Measurements from ENCODE around the gene IFNAR2. TPM values are rescaled to one million over a fixed set of nuclear protein-coding genes. Genes with fewer than 3 reads are reported as not detected.
"Not testable (repeated sequence)": the region's sequence is repeated elsewhere in the genome, so short reads cannot be mapped to it uniquely, and the experiment has no call there.

The IFNAR2 gene
- total and polyA plus RNA-seq, 7 donors: 3.3 to 10.0 (median 4.2) TPM

GRCh38 chr21:33238146-33238545 is 8.4 kb downstream of the IFNAR2 start:
- DNase-seq (no peak), ATAC-seq (no peak)
- H3K36me3 ChIP-seq (ENCODE audit: insufficient read depth in 1 of 2, low read depth in 1 of 2): peaks cover 0 to 2% of the 10 kb centered on the region in 2 donors
- WGBS, 3 donors: 77 to 88% (median 84%) methylated on average over 4 of the region's 4 CpGs
- no peak overlapping the region for H3K27ac ChIP-seq
- H3K4me3 ChIP-seq: no peak overlapping the region
- intact Hi-C loops (cut with DNase I): no loop called here
- H3K4me1 ChIP-seq: peaks cover 8% of the 10 kb centered on the region
- H3K9me3 ChIP-seq: no peaks in the 10 kb centered on the region
- TF ChIP-seq CTCF (IDR thresholded peaks at IDR 0.05): no peak
- no peaks in the 10 kb centered on the region for H3K27me3 ChIP-seq (ENCODE audit: insufficient read depth in 3 of 3, low read length in 2 of 3)

GRCh38 chr21:33238565-33239255 is 9.0 kb downstream of the IFNAR2 start:
- ATAC-seq (no peak), DNase-seq (no peak)
- H3K9me3 ChIP-seq: no peaks in the 10 kb centered on the region
- H3K27me3 ChIP-seq (ENCODE audit: insufficient read depth in 3 of 3, low read length in 2 of 3): no peaks in the 10 kb centered on the region
- peaks cover 0 to 7% of the 10 kb centered on the region in 2 donors for H3K36me3 ChIP-seq (ENCODE audit: insufficient read depth in 1 of 2, low read depth in 1 of 2)
- WGBS, 3 donors: 68 to 88% (median 84%) methylated on average over 7 of the region's 7 CpGs
- no peak overlapping the region for H3K4me3 ChIP-seq
- H3K27ac ChIP-seq: no peak overlapping the region
- intact Hi-C loops (cut with DNase I): no loop called here
- peaks cover 8% of the 10 kb centered on the region for H3K4me1 ChIP-seq
- TF ChIP-seq CTCF (IDR thresholded peaks at IDR 0.05): no peak

- H3K27me3 ChIP-seq (ENCODE audit: insufficient read depth in 3 of 3, low read length in 2 of 3); H3K4me1 ChIP-seq; H3K9me3 ChIP-seq; H3K36me3 ChIP-seq (ENCODE audit: insufficient read depth in 1 of 2, low read depth in 1 of 2); ATAC-seq; H3K27ac ChIP-seq; DNase-seq; intact Hi-C loops (cut with DNase I); H3K4me3 ChIP-seq: not testable (repeated sequence)
These were observed 9.9 kb downstream of the IFNAR2 start for GRCh38 chr21:33239559-33240127.

- Histone ChIP-seq H3K27me3 (ENCODE audit: insufficient read depth in 3 of 3, low read length in 2 of 3) (no peaks in the 10 kb centered on the region), H3K4me1 (peaks cover 4% of the 10 kb centered on the region), H3K27ac (no peak overlapping the region), H3K36me3 (ENCODE audit: insufficient read depth in 1 of 2, low read depth in 1 of 2) (peaks cover 0 to 14% of the 10 kb centered on the region in 2 donors), H3K4me3 (no peak overlapping the region), H3K9me3 (no peaks in the 10 kb centered on the region)
- DNase-seq (no peak), ATAC-seq (no peak)
- WGBS, 3 donors: 95 to 98% (median 96%) methylated on average over 2 of the region's 2 CpGs
- no peak for TF ChIP-seq CTCF (IDR thresholded peaks at IDR 0.05)
- intact Hi-C loops (cut with DNase I): no loop called here
These were observed 10.7 kb downstream of the IFNAR2 start for GRCh38 chr21:33240404-33240803.

GRCh38 chr21:33241846-33242245 is 12.1 kb downstream of the IFNAR2 start:
- Histone ChIP-seq H3K9me3 (no peaks in the 10 kb centered on the region), H3K4me3 (no peak overlapping the region), H3K27ac (no peak overlapping the region), H3K4me1 (no peaks in the 10 kb centered on the region), H3K36me3 (ENCODE audit: insufficient read depth in 1 of 2, low read depth in 1 of 2) (peaks cover 0 to 26% of the 10 kb centered on the region in 2 donors), H3K27me3 (ENCODE audit: insufficient read depth in 3 of 3, low read length in 2 of 3) (no peaks in the 10 kb centered on the region)
- ATAC-seq (no peak), DNase-seq (no peak)
- intact Hi-C loops (cut with DNase I): no loop called here
- no peak for TF ChIP-seq CTCF (IDR thresholded peaks at IDR 0.05)
- WGBS, 3 donors: 94 to 96% (median 95%) methylated on average over 2 of the region's 2 CpGs

- H3K27me3 ChIP-seq (ENCODE audit: insufficient read depth in 3 of 3, low read length in 2 of 3); intact Hi-C loops (cut with DNase I); H3K27ac ChIP-seq; ATAC-seq; H3K4me3 ChIP-seq; H3K9me3 ChIP-seq; DNase-seq; H3K4me1 ChIP-seq: not testable (repeated sequence)
- peaks cover 0 to 36% of the 10 kb centered on the region in 2 donors for H3K36me3 ChIP-seq (ENCODE audit: insufficient read depth in 1 of 2, low read depth in 1 of 2)
- 95 to 99% (median 98%) methylated on average over 7 to 8 of the region's 8 CpGs for WGBS, 3 donors
These were observed 13.1 kb downstream of the IFNAR2 start for GRCh38 chr21:33242846-33243245.

Measured in psoas muscle (tissue), 8 donors.